Measurements from ENCODE around the gene IL10RA.
"Not testable (repeated sequence)": the region's sequence is repeated elsewhere in the genome, so short reads cannot be mapped to it uniquely, and the experiment has no call there.

The IL10RA gene

DNA sequence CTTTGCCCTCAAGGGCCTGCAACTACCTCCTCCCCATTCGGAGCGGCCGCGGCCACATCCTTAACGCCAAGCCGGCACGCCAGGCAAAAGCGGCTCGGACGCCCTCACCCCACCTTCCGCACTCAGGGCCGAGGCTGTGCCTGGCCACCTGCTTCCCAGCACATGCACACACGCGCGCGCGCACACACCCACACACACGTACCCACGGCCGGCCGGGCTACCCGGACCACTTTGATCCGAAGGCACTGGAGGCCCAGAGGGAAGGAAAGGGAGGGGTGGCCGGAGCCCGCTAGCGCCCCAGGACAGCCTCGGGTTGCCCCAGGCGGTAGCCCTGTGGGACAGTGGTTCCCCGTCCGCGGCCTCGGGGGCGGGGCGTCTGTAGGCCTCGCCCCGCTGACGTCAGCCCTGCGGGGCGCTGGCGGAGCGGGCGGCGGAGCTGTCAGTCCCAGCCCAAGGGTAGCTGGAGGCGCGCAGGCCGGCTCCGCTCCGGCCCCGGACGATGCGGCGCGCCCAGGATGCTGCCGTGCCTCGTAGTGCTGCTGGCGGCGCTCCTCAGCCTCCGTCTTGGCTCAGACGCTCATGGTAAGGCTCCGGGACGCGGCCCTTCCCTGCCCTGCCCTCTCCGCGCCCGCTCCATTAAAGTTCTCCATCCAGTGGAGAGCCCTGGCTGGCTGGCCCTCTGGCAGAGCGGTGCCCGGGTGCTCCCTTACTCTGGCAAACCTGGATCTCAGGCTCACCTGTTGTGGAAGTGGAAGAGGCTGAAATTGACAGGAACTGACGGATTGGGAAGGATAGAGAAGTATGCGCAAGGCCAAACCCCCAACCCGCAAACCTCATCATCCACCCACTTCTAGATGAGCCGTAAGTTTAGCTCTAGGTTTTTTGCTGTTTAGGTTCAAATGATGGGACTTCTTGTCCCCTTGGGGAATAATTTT, at the start of gene IL10RA:
Gene IL10RA (plus strand): TSS at position 442 of the 935 bp plus-strand sequence. CDS start 74 bp downstream, at position 516.
- DNase-seq: peak; percentile 87

DNA sequence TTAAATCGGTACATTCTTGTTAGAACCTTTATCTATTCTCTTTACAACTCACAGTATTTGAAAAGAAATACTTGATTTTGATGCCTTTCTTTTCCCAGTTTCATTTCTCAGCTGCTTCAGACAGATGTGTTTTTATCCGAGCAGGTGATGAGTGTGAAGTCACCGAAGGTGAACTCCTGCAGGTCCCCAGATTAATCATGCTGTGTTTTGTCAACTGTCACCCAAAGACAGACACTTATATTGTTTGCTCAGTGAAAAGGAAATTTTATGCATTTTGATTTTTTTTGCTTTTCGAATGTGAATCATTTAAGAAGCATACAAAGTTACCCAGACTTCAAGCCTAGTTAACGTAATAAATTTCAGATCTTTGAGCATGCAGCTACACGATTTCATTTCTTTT, 49.2 kb upstream of the IL10RA start:
- DNase-seq: no peak

DNA sequence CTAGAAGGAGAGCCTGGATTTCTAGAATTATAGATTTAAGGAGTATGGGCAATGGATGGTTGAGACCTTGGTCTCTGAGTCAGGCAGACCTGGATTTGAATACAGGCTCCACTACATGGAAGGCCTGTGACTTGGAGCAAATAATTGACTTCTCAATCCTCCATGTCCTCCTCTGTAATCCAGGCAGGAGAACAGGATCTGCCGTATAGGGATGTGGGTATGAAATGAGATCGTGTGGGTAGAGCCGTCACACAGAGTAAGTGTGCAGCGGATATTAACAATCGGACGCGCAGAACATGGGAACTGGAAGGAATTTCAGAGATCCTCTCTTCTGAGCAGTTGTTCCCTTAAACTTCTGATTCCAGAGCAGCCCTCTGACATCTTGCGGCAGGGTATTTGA, 45.5 kb upstream of the IL10RA start:
- no peak for DNase-seq

DNA sequence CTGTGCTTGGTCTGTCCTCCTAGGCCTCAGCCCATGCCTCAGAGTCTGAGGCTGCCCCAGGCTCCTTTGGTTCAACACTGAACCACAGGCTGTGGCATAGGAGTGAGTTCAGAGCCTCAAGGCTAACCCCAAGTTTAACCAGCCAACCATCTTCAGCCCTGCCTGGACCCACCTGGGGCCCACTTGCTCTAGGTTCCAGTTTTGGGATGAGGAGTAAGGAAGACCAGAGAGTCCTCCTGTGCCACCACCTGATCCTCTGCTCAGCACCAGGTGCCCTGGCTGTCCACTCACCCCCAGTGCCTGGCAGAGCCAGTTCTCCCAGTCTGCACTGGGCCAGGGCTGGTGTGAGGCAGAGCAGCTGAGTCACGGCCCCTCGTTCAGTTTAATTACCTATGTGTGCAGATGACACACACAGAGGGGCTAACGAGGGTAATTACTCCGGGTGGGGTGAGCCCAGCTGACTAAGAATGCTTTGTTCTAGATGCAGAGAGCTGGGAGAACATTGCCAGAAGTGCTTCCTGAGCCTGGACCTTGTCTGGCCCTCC, 45.0 kb upstream of the IL10RA start:
- DNase-seq: no peak

DNA sequence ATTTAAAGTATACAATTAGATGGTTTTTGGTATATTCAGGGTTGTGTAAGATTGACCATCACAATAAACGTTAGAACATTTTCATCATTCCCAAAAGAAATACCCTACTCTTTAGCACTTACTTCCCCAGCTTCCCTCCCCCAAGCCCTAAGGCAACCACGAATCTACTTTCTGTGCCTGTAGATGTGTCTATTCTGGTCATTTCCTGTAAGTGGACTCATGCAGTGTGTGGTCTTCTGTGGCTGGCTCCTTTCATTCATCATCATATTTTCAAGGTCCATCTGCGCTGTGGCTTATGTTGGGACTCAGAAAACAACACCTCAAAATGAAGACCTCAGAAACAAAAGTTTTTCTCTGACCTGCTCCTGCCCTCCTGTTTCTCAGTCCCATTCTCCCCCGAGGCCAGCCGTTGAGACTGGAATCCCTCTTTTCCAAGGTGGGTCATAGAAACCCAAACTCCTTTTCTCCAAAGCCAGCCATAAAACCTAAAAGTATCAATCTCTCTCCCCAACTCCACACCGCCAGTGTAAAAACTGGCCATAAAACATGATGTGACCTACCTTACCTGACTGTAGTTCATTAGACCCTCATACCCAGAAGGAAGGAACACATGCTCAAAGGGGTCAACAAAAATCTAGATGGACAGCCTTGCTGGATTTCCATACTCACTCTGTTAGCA, 44.1 kb upstream of the IL10RA start:
- DNase-seq: no peak

DNA sequence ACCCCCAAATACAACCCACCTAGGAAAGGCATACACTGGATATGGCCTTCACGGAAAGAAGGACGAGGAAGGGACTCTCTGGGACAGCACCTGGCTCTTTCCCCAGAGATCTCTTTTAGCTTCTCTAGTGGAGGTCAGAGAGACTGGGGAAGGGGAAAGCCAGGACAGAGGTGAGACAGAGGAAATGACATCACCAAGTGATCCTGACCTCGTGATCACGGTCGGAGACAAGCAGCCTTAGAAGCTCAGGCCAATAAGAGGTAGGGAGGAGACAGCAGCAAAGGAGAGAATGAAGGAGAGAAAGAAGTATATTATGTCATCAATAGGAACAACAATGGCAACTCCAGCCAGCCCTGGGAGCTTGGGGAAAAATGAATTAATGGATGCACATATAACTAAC, 41.6 kb upstream of the IL10RA start:
- no peak for DNase-seq

DNA sequence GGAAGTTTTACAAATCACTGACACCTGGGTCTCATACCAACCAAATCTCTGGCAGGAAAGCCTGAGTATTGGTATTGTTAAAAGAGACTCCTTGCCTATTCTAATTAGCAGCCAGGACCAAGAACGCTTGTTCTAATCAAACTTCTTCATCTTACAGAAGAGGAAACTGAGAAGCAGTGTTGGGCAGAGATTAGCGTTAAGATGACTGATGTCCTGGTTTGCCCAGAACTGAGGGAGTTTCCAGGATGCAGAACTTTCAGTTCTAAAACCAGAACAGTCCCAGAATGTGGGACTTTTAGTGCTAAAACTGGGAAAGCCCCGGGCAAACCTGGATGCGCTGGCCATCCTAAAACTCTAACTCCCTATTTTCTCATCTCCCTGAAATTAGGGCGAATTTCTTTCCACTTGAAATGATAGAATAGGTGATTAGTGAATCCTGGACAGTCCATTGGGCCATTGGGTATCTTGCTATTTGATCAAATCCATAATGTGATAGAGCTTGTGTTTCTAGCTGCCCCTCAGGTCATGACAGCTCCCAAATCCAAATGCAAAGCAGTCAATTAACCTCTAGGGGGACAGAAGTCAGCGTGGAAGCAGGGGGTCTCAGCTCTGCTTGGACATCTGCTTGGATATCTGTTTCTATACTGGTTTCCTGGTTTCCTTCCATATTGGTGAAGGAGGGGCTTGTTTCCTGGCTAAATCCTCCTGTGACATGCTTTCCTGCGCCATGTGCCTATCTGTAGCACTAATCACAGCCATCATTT, 41.0 kb upstream of the IL10RA start:
- DNase-seq: no peak

DNA sequence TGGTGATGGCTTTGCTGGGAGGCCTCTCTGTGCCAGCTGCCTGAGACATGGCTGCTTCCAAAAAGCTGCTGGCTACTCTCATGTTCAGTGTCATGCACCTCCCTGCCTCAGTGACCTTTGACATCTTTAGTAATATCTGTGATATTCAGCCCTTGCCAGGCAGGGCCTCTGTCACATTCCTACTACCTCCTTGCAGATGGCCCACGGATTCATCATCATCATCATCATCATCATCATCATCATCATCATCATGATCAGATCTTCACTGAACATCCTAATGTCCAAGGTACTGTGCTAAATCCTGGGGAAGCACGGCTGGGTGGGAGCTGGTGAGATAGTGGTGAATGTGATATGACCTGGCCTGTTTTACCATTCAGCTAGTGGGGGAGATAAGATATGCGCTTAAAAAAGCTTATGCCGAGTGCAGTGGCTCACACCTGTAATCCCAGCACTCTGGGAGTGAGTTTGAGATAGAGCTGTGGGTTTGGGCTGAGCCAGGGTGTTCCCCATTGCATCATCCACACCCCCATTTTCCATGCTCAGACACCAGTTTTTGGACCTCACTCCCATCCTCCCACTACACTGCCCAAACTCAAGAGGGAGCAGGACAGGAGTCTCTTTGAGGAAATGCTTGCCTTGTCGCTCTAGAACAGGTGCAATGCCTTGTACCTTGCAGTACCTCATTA, 39.9 kb upstream of the IL10RA start:
- DNase-seq: no peak

DNA sequence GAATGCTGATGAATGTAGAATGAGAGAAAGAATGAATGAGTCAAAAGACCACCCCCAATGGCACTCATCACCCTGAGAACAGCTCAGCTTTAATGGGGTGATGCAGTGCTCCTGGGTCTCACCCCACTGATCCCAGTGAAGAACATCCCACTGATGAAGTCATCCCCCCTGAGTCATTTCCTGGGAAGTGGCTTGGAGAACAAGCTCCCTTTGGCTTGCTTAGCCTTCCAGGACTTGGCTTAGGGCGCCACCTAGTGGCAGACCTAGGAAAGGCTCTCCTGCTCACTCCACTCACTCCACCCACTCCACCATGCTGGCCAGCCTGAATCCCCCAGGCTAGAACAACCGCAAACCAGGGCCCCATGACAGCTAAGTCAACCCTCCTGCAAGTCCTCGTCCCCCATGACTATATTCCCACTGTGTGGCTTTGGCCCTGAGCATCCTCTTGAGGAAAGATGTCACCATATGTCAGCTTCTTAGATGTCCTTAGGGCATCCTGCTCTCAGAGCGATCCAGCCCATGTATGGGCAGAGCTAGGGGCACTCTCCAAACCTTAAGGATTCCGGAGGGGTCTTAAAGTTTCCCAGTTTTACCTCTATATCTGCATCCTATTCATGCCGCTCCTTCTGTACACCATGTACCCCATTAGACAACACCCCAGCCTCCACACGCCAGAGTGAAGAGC, 39.2 kb upstream of the IL10RA start:
- peak; percentile 81 for DNase-seq

DNA sequence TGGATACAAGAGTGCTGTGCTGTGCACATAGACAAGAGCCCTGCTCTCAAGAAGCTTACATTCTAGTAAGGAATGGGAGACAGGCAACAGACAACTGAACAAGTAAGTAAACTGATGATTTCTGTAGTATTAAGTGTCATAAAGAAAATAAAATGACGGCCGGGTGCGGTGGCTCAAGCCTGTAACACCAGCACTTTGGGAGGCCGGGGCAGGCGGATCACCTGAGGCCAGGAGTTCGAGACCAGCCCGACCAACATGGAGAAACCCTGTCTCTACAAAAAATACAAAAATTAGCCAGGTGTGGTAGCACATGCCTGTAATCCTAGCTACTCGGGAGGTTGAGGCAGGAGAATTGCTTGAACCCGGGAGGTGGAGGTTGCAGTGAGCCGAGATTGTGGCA, 38.4 kb upstream of the IL10RA start:
- DNase-seq: not testable (repeated sequence)

DNA sequence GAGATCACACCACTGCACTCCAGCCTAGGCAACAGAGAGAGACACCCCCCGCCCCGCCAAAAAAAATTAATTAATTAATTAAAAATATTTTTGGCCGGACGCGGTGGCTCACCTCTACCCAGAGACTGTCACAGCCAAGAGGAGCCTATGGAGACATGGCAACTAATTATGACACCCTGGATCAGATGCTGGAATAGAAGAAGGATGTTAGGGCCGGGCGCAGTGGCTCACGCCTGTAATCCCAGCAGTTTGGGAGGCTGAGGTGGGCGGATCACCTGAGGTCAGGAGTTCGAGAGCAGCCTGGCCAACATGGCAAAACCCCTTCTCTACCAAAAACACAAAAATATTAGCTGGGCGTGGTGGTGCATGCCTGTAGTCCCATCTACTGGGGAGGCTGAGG, 37.7 kb upstream of the IL10RA start:
- DNase-seq: not testable (repeated sequence)

DNA sequence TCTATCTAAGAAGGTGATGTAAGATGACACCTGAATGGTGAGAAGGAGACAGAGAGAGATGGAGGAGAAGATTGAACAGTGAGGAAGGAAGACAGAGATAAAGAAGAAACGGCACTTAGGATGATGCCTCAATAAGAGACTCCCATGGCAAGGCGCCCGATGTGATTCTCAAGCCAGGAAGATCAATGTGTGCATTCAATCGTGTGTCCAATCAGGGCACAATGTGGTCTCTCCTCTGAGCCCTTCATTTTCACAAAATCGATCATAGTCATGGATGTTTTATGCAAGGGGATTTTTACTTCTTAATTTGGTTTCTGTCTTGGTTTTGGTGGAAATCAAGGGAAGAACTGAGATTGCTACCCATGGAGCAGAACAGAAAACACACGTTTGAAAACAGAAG, 37.1 kb upstream of the IL10RA start:
- DNase-seq: no peak

DNA sequence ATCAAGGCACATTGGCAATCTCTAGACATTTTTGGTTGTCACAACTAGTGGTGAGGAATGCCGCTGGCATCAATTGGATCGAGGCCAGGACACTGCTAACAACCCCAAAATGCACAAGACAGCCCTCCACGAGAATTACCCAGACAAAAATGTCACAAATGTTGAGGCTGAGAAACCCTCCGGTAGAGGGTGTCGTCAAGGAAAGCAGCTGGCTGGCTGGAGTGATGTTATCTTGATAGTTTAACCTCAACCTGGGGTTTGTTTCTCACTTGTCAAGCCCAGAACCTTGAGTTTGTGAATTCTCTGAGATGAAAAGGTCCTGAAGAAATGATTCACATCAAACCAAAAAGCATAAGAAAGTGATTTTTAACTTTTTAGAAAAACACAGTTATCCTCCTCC, 35.9 kb upstream of the IL10RA start:
- DNase-seq: peak; percentile 80

DNA sequence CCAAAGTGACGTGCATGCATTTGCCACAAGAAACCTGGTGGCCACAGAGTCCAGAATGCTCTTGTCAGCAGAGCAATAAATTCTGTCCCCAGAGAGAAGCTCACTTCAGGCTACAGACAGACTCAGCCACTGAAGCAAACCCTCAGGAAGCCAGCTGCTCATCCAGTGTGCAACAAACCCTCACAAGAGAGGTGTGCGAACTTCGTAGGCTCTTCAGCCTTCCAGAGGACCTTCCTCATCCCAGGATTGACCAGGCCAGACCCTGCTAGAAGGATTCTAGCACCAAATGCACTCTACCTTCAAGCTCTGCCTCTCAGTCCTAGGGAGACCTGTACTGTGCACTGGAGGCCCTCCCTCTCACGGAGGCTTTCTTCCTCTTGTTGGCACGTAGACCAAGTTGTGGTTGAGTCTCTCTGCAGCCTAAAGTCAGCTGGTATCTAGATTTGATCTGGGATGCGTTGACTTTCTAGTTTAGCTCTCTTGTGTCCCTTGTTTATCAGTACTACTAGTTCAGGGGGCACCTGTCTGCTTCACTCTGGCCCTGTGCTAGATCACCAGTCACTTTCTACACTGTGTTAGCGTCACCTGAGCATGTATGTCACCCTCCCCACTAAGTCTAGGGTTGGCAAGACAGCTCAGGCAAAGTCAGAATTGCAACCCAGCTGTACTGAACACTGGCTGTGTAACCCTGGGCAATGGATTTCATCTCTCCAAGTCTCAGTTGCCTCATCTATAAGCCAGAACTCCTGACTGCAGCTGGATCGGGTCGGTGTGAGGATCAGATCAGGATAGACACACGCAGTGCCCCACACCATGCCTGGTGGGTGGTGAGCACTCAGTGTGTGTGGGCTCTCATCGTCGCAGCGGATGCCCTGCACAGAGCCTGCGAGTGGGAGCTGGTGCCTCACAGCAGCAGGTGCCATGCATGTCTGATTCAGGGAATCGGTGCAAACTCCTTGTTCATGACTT, 34.9 kb upstream of the IL10RA start:
- peak; percentile 47 for DNase-seq

DNA sequence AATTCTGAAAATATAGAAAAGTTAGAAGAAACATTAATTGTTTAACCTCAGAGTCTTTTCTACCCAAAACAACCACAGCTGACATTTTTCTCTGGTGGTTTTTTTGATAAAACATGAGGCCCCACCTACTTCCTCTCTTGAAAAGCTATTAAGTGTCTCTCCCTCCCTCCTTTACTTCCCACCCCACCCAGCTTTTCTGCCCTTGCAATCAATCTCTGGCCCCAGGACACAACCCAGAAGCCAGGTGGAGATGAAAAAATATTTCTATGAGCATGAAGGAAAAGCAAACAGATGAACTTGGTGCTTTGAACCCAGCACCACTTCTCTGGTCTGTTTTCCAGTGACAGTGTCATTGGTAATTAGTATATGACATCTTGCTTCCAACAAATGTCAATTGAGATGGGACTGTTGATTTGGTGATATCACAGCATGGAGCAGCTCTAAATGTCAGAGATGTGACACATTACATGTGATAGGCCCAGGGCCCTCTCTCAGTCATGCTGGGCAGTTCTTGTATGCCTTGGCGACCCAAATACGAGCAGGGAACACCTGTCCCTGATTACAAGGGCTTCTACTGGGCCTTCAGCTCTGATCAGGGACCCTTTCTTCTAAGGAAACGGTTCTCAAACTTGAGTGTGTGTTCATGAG, 33.0 kb upstream of the IL10RA start:
- DNase-seq: peak; percentile 70

DNA sequence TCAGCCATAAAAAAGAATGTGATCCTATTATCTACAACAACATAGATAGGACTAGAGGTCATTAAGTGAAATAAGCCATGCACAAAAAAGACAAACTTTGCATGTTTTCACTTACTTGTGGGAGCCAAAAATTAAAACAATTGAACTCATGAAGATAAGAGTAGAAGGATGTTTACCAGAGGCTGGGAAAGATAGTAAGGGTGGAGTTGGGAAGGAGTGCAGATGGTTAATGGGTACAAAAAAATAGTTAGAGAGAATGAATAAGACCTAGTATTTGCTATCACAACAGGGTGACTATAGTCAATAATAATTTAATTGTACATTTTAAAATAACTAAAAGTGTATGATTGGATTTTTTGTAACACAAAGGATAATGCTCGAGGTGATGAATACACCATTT, 27.2 kb upstream of the IL10RA start:
- DNase-seq: no peak

DNA sequence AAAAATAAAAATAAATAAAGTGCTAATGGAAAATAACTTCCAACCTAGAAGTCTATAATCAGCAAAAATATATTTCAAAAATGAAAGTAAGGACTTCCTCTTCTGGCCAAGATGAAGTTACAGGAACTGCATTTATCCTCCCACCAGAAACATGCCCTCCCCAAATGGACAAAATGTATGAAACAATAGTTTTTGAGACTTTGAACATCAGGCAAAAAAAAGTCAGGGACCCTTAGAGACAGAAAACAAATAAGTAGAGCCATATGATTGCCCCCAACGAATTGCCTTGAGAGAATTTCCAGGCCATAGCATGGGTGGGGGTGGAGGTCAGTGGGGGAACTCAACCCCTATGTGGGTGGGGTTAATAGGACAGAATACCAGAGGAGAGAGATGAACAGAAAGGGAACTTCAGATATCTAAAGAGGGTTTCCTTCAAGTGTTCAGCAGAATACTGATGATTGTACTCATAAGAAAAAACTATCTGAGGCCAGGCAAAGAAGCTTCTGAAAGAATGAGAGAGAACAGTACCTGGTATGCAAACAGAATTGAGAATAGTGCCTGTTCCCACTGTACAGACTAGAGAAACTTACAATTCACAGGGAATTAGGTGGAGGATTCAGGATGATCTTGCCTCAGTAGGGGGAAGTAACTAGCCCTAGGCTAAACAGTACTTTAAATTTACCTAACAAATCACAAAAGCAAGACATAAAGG, 26.6 kb upstream of the IL10RA start:
- DNase-seq: no peak

DNA sequence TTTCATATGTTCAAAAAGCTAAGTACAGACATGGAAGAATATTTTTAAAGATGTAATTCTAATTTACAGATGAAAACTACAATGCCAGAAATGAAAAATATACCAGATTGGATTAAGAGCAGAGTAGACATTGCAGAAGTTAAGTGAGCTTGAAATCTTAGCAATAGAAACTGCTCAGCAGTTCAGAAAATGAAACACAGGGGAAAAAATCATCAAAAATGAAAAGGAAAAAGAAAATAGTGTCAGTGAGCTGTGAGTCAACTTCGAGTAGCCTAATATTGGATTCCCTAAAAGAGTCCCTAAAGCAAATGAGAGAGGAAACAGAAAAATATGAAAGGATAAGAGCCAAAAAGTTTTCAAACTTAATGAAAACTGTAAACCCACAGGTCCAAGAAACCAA, 25.8 kb upstream of the IL10RA start:
- DNase-seq: no peak

DNA sequence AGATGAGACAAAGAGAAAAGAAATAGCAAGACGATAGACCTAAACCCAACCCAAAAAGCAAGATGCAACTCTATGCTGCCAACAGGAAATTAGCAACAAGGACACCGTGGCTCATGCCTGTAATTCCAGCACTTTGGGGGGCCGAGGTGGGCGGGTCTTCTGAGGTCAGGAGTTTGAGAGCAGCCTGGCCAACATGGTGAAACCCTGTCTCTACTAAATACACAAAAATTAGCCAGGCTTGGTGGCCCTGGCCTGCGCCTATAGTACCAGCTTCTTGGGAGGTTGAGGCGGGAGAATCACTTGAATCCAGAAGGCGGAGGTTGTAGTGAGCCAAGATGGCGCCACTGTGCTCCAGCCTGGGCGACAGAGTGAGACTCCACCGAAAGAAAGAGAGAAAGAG, 24.3 kb upstream of the IL10RA start:
- no peak for DNase-seq

DNA sequence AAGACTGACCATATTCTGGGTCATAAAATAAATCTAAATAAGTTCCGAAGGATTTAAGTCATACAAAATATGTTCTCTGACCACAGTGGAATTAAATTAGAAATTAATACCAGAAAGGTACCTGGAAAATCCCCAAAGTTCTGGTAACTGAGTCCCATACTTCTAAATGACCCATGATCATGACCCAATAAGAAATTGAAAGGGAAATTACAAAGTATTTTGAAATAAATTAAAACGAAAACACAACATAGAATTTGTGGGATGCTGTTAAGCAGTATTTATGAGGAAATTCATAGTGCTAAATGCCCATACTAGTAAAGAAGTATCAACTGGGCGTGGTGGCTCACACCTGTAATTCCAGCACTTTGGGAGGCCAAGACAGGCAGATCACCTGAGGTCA, 23.4 kb upstream of the IL10RA start:
- DNase-seq: no peak

Measured in CD4-positive, alpha-beta T cell treated with Interleukin-21 for 1 hour (primary cell).